ENCODE data around the gene EWSR1. TPM values are rescaled to one million over a fixed set of nuclear protein-coding genes. Genes with fewer than 3 reads are reported as not detected.

EWSR1 gene
- total RNA-seq, 1 donor from 2014 or later: 133 TPM

DNA sequence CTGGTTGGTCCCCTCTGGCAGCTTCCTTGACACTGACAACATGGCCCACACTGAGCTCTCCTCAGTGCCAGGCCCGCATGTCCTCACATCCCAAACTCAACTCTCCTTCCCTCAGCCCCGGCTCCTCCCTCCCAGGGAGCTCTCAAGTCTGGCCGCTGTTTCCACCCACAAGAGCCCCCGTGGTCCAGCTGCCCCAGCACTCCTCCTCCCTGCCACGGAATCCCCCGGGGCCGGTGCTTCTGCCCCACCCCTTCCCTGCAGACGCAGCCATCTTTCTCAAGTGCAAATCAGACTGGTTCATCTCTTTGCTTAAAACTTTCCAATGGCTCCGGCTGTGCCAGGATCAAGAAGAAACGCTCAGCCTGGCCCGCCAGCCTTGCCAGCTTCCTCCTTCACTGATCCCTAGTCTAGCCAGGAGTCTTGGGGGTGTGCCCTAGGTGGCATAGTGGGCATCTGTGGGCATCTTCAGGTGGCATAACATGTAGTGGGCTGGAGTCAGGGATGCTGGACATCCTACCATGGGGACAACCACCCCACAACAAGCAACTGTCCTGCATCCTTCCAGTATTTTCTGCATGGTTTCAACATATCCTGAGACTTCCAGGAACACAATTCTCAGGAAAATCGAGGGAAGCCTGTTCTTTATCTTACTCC is 69.7 kb downstream of the EWSR1 start:
- no peak for DNase-seq (ENCODE audit: low spot score in 2 of 2)
- H3K27me3 ChIP-seq: no peaks in the 10 kb centered on the region
- H3K27ac ChIP-seq: no peak overlapping the region
- TF ChIP-seq, protein P1, sequence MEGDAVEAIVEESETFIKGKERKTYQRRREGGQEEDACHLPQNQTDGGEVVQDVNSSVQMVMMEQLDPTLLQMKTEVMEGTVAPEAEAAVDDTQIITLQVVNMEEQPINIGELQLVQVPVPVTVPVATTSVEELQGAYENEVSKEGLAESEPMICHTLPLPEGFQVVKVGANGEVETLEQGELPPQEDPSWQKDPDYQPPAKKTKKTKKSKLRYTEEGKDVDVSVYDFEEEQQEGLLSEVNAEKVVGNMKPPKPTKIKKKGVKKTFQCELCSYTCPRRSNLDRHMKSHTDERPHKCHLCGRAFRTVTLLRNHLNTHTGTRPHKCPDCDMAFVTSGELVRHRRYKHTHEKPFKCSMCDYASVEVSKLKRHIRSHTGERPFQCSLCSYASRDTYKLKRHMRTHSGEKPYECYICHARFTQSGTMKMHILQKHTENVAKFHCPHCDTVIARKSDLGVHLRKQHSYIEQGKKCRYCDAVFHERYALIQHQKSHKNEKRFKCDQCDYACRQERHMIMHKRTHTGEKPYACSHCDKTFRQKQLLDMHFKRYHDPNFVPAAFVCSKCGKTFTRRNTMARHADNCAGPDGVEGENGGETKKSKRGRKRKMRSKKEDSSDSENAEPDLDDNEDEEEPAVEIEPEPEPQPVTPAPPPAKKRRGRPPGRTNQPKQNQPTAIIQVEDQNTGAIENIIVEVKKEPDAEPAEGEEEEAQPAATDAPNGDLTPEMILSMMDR (IDR thresholded peaks at IDR 0.05): no peak
- H3K4me1 ChIP-seq: no peaks in the 10 kb centered on the region
- no peak overlapping the region for H3K4me3 ChIP-seq
- H3K36me3 ChIP-seq: peaks cover 68 to 90% of the 10 kb centered on the region in 2 donors
- intact Hi-C loops (cut with DNase I): no loop called here
- H3K9me3 ChIP-seq: no peaks in the 10 kb centered on the region

DNA sequence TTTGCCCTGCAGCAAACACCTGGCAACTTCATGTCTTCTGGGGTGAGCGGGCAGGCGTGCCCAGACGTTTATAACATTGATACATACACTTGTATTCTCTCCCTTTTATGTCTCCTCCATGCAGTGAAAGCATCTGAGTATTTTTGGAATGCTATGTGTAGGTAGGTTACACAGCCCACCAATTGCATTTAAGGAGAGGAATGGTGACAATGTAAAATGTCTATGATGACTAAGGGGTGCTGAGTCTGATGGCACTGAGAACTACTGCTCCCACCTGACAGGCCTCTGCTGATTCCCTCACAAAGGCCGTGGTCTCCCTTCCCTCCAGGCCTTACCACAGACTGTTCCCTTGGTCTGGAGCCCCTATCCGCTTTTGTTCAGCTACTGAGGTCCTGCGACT is 70.3 kb downstream of the EWSR1 start:
- Histone ChIP-seq H3K27ac (no peak overlapping the region), H3K36me3 (peaks cover 61 to 87% of the 10 kb centered on the region in 2 donors), H3K9me3 (no peaks in the 10 kb centered on the region), H3K4me3 (no peak overlapping the region), H3K4me1 (no peaks in the 10 kb centered on the region), H3K27me3 (no peaks in the 10 kb centered on the region)
- intact Hi-C loops (cut with DNase I): no loop called here
- TF ChIP-seq, protein P1 (IDR thresholded peaks at IDR 0.05): no peak
- DNase-seq (ENCODE audit: low spot score in 2 of 2): no peak

DNA sequence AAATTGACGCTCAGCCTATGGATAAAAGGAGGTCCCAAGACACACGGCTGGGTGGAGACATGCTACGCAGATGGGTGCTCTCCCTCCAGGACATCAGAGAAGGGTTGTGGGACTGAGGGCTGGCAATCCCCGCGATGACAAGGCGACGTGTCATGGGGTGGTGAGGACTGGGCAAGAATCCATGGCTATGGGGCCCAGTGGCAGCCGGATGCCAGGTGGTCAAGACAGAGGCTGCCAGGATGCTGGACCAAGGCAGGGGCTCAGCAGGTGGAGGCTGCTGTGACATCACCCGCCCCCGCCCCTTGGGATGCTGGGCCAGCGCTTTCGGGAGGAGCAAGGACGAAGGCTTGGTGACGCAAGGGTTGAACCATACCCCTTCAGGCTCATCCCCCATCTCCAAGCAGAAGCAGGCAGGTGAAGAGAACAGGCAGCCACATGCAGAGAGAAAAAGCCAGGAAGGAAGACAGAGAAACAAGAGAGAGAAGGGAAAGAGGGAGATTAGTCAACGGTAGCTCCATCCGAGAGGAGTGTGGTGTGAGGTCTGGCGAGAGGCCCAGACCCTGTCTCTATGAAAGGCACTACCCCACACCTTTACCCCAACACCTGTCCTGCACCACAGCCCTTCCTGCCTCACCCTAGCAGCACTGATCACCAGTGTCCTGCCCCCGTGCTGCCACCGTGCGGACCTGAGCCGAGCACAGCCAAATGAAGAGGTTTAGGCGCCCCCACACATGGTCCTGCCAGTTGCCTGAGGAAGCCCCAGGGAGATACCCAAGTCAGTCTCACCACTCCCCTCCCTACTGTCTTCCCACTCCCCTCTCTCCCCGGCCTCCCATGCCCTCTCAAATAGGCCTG is 71.5 kb downstream of the EWSR1 start:
- DNase-seq (ENCODE audit: low spot score in 2 of 2): no peak
- TF ChIP-seq, protein P1 (IDR thresholded peaks at IDR 0.05): no peak
- H3K4me3 ChIP-seq: no peak overlapping the region
- intact Hi-C loops (cut with DNase I): no loop called here
- H3K36me3 ChIP-seq: peaks cover 49 to 75% of the 10 kb centered on the region in 2 donors
- no peak overlapping the region for H3K27ac ChIP-seq
- H3K4me1 ChIP-seq: peaks cover 0 to 4% of the 10 kb centered on the region in 2 donors
- no peaks in the 10 kb centered on the region for H3K9me3 ChIP-seq
- H3K27me3 ChIP-seq: no peaks in the 10 kb centered on the region

DNA sequence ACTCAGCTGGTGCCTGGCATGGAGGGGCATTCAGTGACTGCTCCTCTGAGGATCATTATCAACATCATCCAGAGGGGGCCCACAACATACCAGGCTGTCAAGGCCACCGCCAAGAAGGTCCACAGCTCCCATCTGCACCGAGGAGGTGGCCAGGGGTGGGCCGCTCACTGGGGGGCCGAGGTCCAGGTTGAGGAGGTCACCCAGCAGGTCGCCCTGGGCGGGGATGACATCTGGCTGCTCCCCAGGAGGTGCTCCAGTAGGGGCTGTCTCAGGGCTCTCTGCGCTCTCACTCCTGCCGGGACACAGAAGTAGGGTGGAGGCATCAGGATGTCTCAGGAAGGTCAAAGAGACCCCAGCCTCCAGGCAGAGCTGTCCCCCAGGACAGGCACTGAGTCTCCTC is 72.5 kb downstream of the EWSR1 start:
- Histone ChIP-seq H3K4me1 (peaks cover 0 to 5% of the 10 kb centered on the region in 2 donors), H3K4me3 (no peak overlapping the region), H3K36me3 (peaks cover 44 to 69% of the 10 kb centered on the region in 2 donors), H3K27me3 (no peaks in the 10 kb centered on the region), H3K9me3 (no peaks in the 10 kb centered on the region), H3K27ac (no peak overlapping the region)
- intact Hi-C loops (cut with DNase I): no loop called here
- DNase-seq (ENCODE audit: low spot score in 2 of 2): no peak
- TF ChIP-seq, protein P1 (IDR thresholded peaks at IDR 0.05): no peak

DNA sequence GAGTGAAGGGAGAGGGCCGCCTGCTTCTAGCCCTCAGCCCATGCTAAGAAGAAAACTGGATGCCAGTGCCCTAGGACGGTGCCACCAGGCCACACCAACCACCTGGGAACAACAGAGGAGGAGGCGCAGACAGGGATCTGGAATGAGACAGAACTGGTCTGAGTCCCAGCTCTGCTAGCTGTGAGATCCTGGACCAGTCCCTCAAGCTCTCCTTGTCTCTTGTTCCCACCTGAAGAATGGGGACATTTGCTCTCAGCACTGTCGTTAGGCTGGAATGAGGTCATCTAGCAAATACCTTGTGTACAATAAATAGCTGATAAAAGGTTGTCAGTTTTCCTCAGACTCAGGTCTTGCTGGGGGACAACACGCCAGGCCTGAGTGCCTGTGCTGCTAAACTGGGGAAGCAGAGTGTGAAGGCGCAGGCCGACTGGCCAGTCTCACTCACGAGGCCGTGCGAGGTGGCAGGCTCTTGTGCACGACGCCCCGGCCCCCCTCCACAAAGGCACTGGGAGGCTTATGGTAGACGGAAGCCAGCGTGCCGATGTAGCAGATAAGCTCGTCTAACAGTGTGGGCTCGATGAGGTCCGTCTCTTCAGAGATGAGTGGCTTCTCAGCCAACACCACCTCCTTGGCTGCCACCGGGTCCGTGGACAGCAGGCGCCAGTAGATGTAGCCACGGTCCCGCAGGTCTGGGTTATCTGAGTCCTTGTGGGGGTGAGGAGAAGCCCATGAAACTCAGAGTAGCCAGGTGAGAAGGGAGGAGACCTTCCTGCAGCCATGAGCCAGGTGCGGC is 73.2 kb downstream of the EWSR1 start:
- Histone ChIP-seq H3K27me3 (no peaks in the 10 kb centered on the region), H3K9me3 (no peaks in the 10 kb centered on the region), H3K27ac (no peak overlapping the region), H3K4me1 (peaks cover 0 to 5% of the 10 kb centered on the region in 2 donors), H3K36me3 (peaks cover 47 to 65% of the 10 kb centered on the region in 2 donors), H3K4me3 (no peak overlapping the region)
- DNase-seq (ENCODE audit: low spot score in 2 of 2): no peak
- TF ChIP-seq, protein P1 (IDR thresholded peaks at IDR 0.05): no peak
- intact Hi-C loops (cut with DNase I): no loop called here

All from ascending aorta (tissue), 2 donors.